ENCODE measurements around the gene FRAS1. TPM values are rescaled to one million over a fixed set of nuclear protein-coding genes. Genes with fewer than 3 reads are reported as not detected.

Gene FRAS1
- polyA plus RNA-seq, 1 donor from 2014 or later = 2.8 TPM

DNA sequence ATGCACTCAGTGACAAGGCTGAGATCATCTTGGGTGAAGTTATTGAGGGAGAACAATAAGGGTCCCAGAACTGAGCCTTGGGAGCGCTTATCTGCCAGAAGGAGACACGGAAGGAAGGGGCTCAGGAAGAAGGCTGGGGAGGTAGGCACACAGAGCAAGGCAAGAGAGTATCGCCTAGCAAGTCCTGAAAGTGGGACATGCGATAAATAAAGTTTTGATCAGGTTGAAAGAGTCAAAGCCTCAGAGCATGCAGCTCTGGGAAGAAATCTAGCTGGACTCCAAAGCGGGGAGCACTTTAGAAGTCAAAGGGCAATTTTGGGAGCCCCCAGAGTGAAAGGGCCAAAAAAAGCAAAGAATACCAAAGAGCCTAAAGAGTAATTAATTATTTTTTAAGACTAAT, 476.7 kb downstream of the FRAS1 start:
- no peak overlapping the region for H3K4me2 ChIP-seq (ENCODE audit: low read length)
- H4K20me1 ChIP-seq (ENCODE audit: insufficient read depth) = no peaks in the 10 kb centered on the region
- H2AFZ ChIP-seq (ENCODE audit: low read depth, low read length) = no peak overlapping the region
- H3K9me3 ChIP-seq (ENCODE audit: low read length) = no peaks in the 10 kb centered on the region
- no peak overlapping the region for H3K9ac ChIP-seq (ENCODE audit: low read length)
- no peak for TF ChIP-seq CTCF (IDR thresholded peaks at IDR 0.05; ENCODE audit: poor library complexity, severe bottlenecking)
- no peak for TF ChIP-seq REST (IDR thresholded peaks at IDR 0.05; ENCODE audit: borderline replicate concordance)
- TF ChIP-seq POLR2AphosphoS5 (IDR thresholded peaks at IDR 0.05) = no peak
- no peak for TF ChIP-seq SMC3 (conservative IDR thresholded peaks at IDR 0.05; ENCODE audit: poor library complexity)
- TF ChIP-seq MXI1 (conservative IDR thresholded peaks at IDR 0.05; ENCODE audit: poor library complexity, severe bottlenecking) = no peak
- no peak overlapping the region for H3K4me3 ChIP-seq (ENCODE audit: low read length)
- no peaks in the 10 kb centered on the region for H3K36me3 ChIP-seq (ENCODE audit: insufficient read depth, low read length)
- H3F3A ChIP-seq (ENCODE audit: insufficient read depth, low read length, poor library complexity, severe bottlenecking) = no peaks in the 10 kb centered on the region
- no peak overlapping the region for H3K27ac ChIP-seq (ENCODE audit: low read length)
- H3K27me3 ChIP-seq (ENCODE audit: insufficient read depth, low read depth, low read length) = no peaks in the 10 kb centered on the region
- H3K79me2 ChIP-seq (replicated peaks; ENCODE audit: insufficient read depth, low read length) = no peaks in the 10 kb centered on the region
- no peaks in the 10 kb centered on the region for H3K9me2 ChIP-seq (ENCODE audit: insufficient read depth, low read length)

DNA sequence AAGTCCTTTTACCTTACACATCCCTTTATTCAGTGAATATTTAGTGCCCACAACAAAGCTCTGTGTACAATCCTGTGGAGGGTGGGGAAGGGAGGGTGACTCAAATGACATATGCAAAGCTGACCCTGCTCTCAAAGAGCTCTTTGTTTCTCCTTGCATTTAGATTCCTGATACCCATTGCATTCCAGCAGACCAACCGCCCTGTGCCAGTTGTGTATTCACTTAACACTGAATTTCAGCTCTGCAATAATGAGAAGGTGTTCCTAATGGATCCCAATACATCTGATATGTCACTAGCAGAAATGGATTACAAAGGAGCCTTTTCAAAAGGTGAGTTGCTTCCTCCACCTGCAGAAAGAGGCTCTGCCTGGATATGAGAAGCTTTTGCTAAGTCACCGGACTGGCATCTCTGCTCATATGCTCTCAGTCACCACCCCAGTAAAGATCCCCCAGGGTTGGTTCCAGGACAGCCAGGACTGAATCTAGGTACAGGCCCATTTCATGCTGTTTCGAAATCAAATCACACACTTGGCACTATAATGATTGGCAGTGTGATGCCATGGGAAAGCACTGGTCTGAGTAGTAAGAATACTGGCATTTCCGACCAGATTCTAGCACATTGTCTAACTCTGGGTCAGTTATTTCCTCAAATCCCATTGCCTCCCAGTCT, 477.3 kb downstream of the FRAS1 start:
- Histone ChIP-seq H3K9ac (ENCODE audit: low read length) (no peak overlapping the region), H2AFZ (ENCODE audit: low read depth, low read length) (no peak overlapping the region), H3K27me3 (ENCODE audit: insufficient read depth, low read depth, low read length) (no peaks in the 10 kb centered on the region), H3K4me3 (ENCODE audit: low read length) (no peak overlapping the region), H3K27ac (ENCODE audit: low read length) (no peak overlapping the region), H3K36me3 (ENCODE audit: insufficient read depth, low read length) (no peaks in the 10 kb centered on the region), H3K79me2 (replicated peaks; ENCODE audit: insufficient read depth, low read length) (no peaks in the 10 kb centered on the region), H3K9me3 (ENCODE audit: low read length) (no peaks in the 10 kb centered on the region), H4K20me1 (ENCODE audit: insufficient read depth) (no peaks in the 10 kb centered on the region), H3K4me2 (ENCODE audit: low read length) (no peak overlapping the region), H3F3A (ENCODE audit: insufficient read depth, low read length, poor library complexity, severe bottlenecking) (no peaks in the 10 kb centered on the region), H3K9me2 (ENCODE audit: insufficient read depth, low read length) (no peaks in the 10 kb centered on the region)
- no peak for TF ChIP-seq EP300 (conservative IDR thresholded peaks at IDR 0.05; ENCODE audit: poor library complexity, severe bottlenecking)
- TF ChIP-seq POLR2AphosphoS5 (IDR thresholded peaks at IDR 0.05) = no peak
- TF ChIP-seq EZH2 (IDR thresholded peaks at IDR 0.05; ENCODE audit: borderline replicate concordance, insufficient read depth, low read length, poor library complexity, severe bottlenecking) = no peak
- TF ChIP-seq MXI1 (conservative IDR thresholded peaks at IDR 0.05; ENCODE audit: poor library complexity, severe bottlenecking) = no peak
- TF ChIP-seq REST (IDR thresholded peaks at IDR 0.05; ENCODE audit: borderline replicate concordance) = no peak
- no peak for TF ChIP-seq CTCF (IDR thresholded peaks at IDR 0.05; ENCODE audit: poor library complexity, severe bottlenecking)
- TF ChIP-seq TAF1 (IDR thresholded peaks at IDR 0.05; ENCODE audit: low read depth) = no peak
- no peak for TF ChIP-seq RAD21 (conservative IDR thresholded peaks at IDR 0.05)
- TF ChIP-seq SMC3 (conservative IDR thresholded peaks at IDR 0.05; ENCODE audit: poor library complexity) = no peak

All from neural cell (in vitro differentiated cells).